Fibroblast of skin of right quadriceps (primary cell): Measurements from ENCODE around the gene ELAC2.

Experiments
- DNase-seq: peaks from one replicate; pipeline ENCODE4 v3.0.0-alpha.2; 2013

The ELAC2 gene

GRCh38 chr17:13017655-13018459 is at the start of gene ELAC2:
TSS of gene ELAC2 (minus strand) at chr17:13018027. CDS start at chr17:13017947, 80 bp downstream.
- peak; percentile 99 for DNase-seq

GRCh38 chr17:13065032-13065431 is 47.2 kb upstream of the ELAC2 start:
- DNase-seq: no peak

GRCh38 chr17:13055131-13055530 is 37.3 kb upstream of the ELAC2 start:
- peak; percentile 71 for DNase-seq

GRCh38 chr17:13054666-13055065 is 36.8 kb upstream of the ELAC2 start:
- no peak for DNase-seq

GRCh38 chr17:13051915-13052314 is 34.1 kb upstream of the ELAC2 start:
- DNase-seq: no peak

- peak; percentile 69 for DNase-seq
These were observed 29.3 kb upstream of the ELAC2 start for GRCh38 chr17:13047011-13047606.

- peak; percentile 15 for DNase-seq
These were observed 28.5 kb upstream of the ELAC2 start for GRCh38 chr17:13046361-13046760.

GRCh38 chr17:13044572-13045065 is 26.8 kb upstream of the ELAC2 start:
- DNase-seq: peak; percentile 69

GRCh38 chr17:13038931-13039665 is 21.3 kb upstream of the ELAC2 start:
- DNase-seq: no peak

- peak; percentile 28 for DNase-seq
These were observed 18.9 kb upstream of the ELAC2 start for GRCh38 chr17:13036751-13037150.

- no peak for DNase-seq
These were observed 17.6 kb upstream of the ELAC2 start for GRCh38 chr17:13035420-13035819.

GRCh38 chr17:13031718-13032350 is 14.0 kb upstream of the ELAC2 start:
- peak; percentile 42 for DNase-seq

GRCh38 chr17:13030459-13031300 is 12.9 kb upstream of the ELAC2 start:
- peak; percentile 78 for DNase-seq

- DNase-seq: no peak
These were observed 12.2 kb upstream of the ELAC2 start for GRCh38 chr17:13030056-13030455.

GRCh38 chr17:13029340-13029739 is 11.5 kb upstream of the ELAC2 start:
- no peak for DNase-seq

GRCh38 chr17:13027246-13027645 is 9.4 kb upstream of the ELAC2 start:
- DNase-seq: peak; percentile 25

GRCh38 chr17:13025687-13026086 is 7.9 kb upstream of the ELAC2 start:
- DNase-seq: no peak

GRCh38 chr17:13025258-13025627 is 7.4 kb upstream of the ELAC2 start:
- DNase-seq: no peak

GRCh38 chr17:13024526-13025257 is 6.9 kb upstream of the ELAC2 start:
- DNase-seq: peak; percentile 47

- DNase-seq: no peak
These were observed 6.2 kb upstream of the ELAC2 start for GRCh38 chr17:13024016-13024415.

- DNase-seq: no peak
These were observed 759 bp downstream of the ELAC2 start for GRCh38 chr17:13016881-13017654.
